ENCODE measurements around the gene HABP4.

Gene HABP4

GRCh38 chr9:96495341-96495740, 45.4 kb downstream of the HABP4 start:
- POLR2A ChIA-PET: no interaction called here
- CTCF ChIA-PET: no interaction called here
- TF ChIP-seq LEF1 (IDR thresholded peaks at IDR 0.05; ENCODE audit: borderline replicate concordance) (no peak), ZNF384 (IDR thresholded peaks at IDR 0.05) (no peak), ELF4 (IDR thresholded peaks at IDR 0.05) (no peak), TARDBP (IDR thresholded peaks at IDR 0.05) (no peak), CTBP1 (IDR thresholded peaks at IDR 0.05; ENCODE audit: borderline replicate concordance) (no peak), SUZ12 (IDR thresholded peaks at IDR 0.05) (no peak), L3MBTL2 (conservative IDR thresholded peaks at IDR 0.05) (no peak), HDGF (IDR thresholded peaks at IDR 0.05; ENCODE audit: borderline replicate concordance) (no peak), PKNOX1 (IDR thresholded peaks at IDR 0.05) (no peak), FOXA1 (IDR thresholded peaks at IDR 0.05) (no peak), NFRKB (IDR thresholded peaks at IDR 0.05) (no peak)
- no peak for DNase-seq (ENCODE audit: extremely low spot score)

- POLR2A ChIA-PET: no interaction called here
- CTCF ChIA-PET: no interaction called here
- no peak for DNase-seq (ENCODE audit: extremely low spot score)
- no peak for TF ChIP-seq ZNF384 (IDR thresholded peaks at IDR 0.05)
- no peak for TF ChIP-seq PKNOX1 (IDR thresholded peaks at IDR 0.05)
- no peak for TF ChIP-seq ARNT (IDR thresholded peaks at IDR 0.05)
- TF ChIP-seq FOXA1 (IDR thresholded peaks at IDR 0.05): no peak
- no peak for TF ChIP-seq SUZ12 (IDR thresholded peaks at IDR 0.05)
- TF ChIP-seq TARDBP (IDR thresholded peaks at IDR 0.05): no peak
- no peak for TF ChIP-seq FOXK2 (IDR thresholded peaks at IDR 0.05)
- TF ChIP-seq CTBP1 (IDR thresholded peaks at IDR 0.05; ENCODE audit: borderline replicate concordance): no peak
- no peak for TF ChIP-seq BHLHE40 (IDR thresholded peaks at IDR 0.05; ENCODE audit: borderline replicate concordance)
- TF ChIP-seq LEF1 (IDR thresholded peaks at IDR 0.05; ENCODE audit: borderline replicate concordance): no peak
- no peak for TF ChIP-seq FOXM1 (IDR thresholded peaks at IDR 0.05; ENCODE audit: borderline replicate concordance)
- no peak for TF ChIP-seq L3MBTL2 (conservative IDR thresholded peaks at IDR 0.05)
- no peak for TF ChIP-seq NFRKB (IDR thresholded peaks at IDR 0.05)
- no peak for TF ChIP-seq SP1 (IDR thresholded peaks at IDR 0.05)
- TF ChIP-seq HDGF (IDR thresholded peaks at IDR 0.05; ENCODE audit: borderline replicate concordance): no peak
- TF ChIP-seq ELF4 (IDR thresholded peaks at IDR 0.05): no peak
Observed at GRCh38 chr9:96496368-96497116, 46.6 kb downstream of the HABP4 start.

GRCh38 chr9:96497117-96497399, 47.1 kb downstream of the HABP4 start:
- no peak for DNase-seq (ENCODE audit: extremely low spot score)
- CTCF ChIA-PET: no interaction called here
- TF ChIP-seq SP1 (IDR thresholded peaks at IDR 0.05) (no peak), ELF4 (IDR thresholded peaks at IDR 0.05) (no peak), FOXM1 (IDR thresholded peaks at IDR 0.05; ENCODE audit: borderline replicate concordance) (no peak), ZNF384 (IDR thresholded peaks at IDR 0.05) (no peak), TARDBP (IDR thresholded peaks at IDR 0.05) (no peak), FOXA1 (IDR thresholded peaks at IDR 0.05) (no peak), BHLHE40 (IDR thresholded peaks at IDR 0.05; ENCODE audit: borderline replicate concordance) (no peak), LEF1 (IDR thresholded peaks at IDR 0.05; ENCODE audit: borderline replicate concordance) (no peak), CTBP1 (IDR thresholded peaks at IDR 0.05; ENCODE audit: borderline replicate concordance) (no peak)
- POLR2A ChIA-PET: no interaction called here

GRCh38 chr9:96498796-96499195, 48.8 kb downstream of the HABP4 start:
- POLR2A ChIA-PET: no interaction called here
- DNase-seq (ENCODE audit: extremely low spot score): no peak
- TF ChIP-seq FOXK2 (IDR thresholded peaks at IDR 0.05): no peak
- no peak for TF ChIP-seq LEF1 (IDR thresholded peaks at IDR 0.05; ENCODE audit: borderline replicate concordance)
- TF ChIP-seq L3MBTL2 (conservative IDR thresholded peaks at IDR 0.05): no peak
- no peak for TF ChIP-seq PKNOX1 (IDR thresholded peaks at IDR 0.05)
- TF ChIP-seq FOXM1 (IDR thresholded peaks at IDR 0.05; ENCODE audit: borderline replicate concordance): no peak
- CTCF ChIA-PET: no interaction called here

GRCh38 chr9:96499257-96499656, 49.3 kb downstream of the HABP4 start:
- ChIA-PET POLR2A (no interaction called here), CTCF (no interaction called here)
- TF ChIP-seq SP1 (IDR thresholded peaks at IDR 0.05) (no peak), L3MBTL2 (conservative IDR thresholded peaks at IDR 0.05) (no peak), ARNT (IDR thresholded peaks at IDR 0.05) (no peak), TARDBP (IDR thresholded peaks at IDR 0.05) (no peak), NFRKB (IDR thresholded peaks at IDR 0.05) (no peak), HDGF (IDR thresholded peaks at IDR 0.05; ENCODE audit: borderline replicate concordance) (no peak), BHLHE40 (IDR thresholded peaks at IDR 0.05; ENCODE audit: borderline replicate concordance) (no peak), CTBP1 (IDR thresholded peaks at IDR 0.05; ENCODE audit: borderline replicate concordance) (no peak), FOXK2 (IDR thresholded peaks at IDR 0.05) (no peak)
- no peak for DNase-seq (ENCODE audit: extremely low spot score)

GRCh38 chr9:96500696-96501632, 51.0 kb downstream of the HABP4 start:
- POLR2A ChIA-PET: no interaction called here
- TF ChIP-seq SUZ12 (IDR thresholded peaks at IDR 0.05) (no peak), ARNT (IDR thresholded peaks at IDR 0.05) (no peak), TARDBP (IDR thresholded peaks at IDR 0.05) (no peak), ELF4 (IDR thresholded peaks at IDR 0.05) (no peak), BHLHE40 (IDR thresholded peaks at IDR 0.05; ENCODE audit: borderline replicate concordance) (no peak), FOXA1 (IDR thresholded peaks at IDR 0.05) (no peak), PKNOX1 (IDR thresholded peaks at IDR 0.05) (no peak)
- no peak for DNase-seq (ENCODE audit: extremely low spot score)
- CTCF ChIA-PET: no interaction called here

All from HEK293T (cell line).